HL-60 (cell line): ENCODE data around the gene ATRIP.

Source experiments
- DNase-seq, 2 experiments: peaks; one replicate each; pipeline ENCODE4 v3.0.0-alpha.2; 2010 to 2020; ENCODE audit warnings: low read depth in 1 of 2, low spot score in 1 of 2
- H3K27ac ChIP-seq: fragments of 250-450 bp; sonication (Bioruptor Pico); replicated peaks from 2 replicates; pipeline ENCODE4 v1.5.1; 2020; ENCODE audit warnings: mild to moderate bottlenecking, moderate library complexity
- H3K27me3 ChIP-seq: fragments of 250-450 bp; sonication (Bioruptor Pico); 2 replicates; pipeline ENCODE4 v1.5.1; 2021; ENCODE audit warnings: mild to moderate bottlenecking, moderate library complexity; ENCODE audit not compliant: insufficient read depth, poor library complexity, severe bottlenecking
- H3K4me3 ChIP-seq: replicated peaks from 2 replicates; pipeline ENCODE4 v1.5.1; 2011; ENCODE audit warnings: mild to moderate bottlenecking, control low read depth, low read length; ENCODE audit not compliant: insufficient read depth
- GABPA ChIP-seq: IDR thresholded peaks from 2 replicates; pipeline ENCODE4 v1.6.1; 2012; ENCODE audit warnings: low read depth
- POLR2AphosphoS5 ChIP-seq: IDR thresholded peaks from 2 replicates; pipeline ENCODE4 v1.6.1; 2012; ENCODE audit warnings: low read depth
- SPI1 ChIP-seq: IDR thresholded peaks from 2 replicates; pipeline ENCODE4 v1.6.1; 2012; ENCODE audit warnings: low read depth, mild to moderate bottlenecking, borderline replicate concordance
- TF ChIP-seq, protein P1 (sequence below): IDR thresholded peaks from 2 replicates; pipeline ENCODE4 v1.6.1; 2012; ENCODE audit warnings: low read depth; ENCODE audit not compliant: insufficient replicate concordance
- TF ChIP-seq, protein P2 (sequence below): IDR thresholded peaks from one replicate; pipeline ENCODE4 v1.5.1; 2011; ENCODE audit warnings: low read length, control low read depth, inconsistent platforms; ENCODE audit not compliant: insufficient read depth

Gene ATRIP

DNA sequence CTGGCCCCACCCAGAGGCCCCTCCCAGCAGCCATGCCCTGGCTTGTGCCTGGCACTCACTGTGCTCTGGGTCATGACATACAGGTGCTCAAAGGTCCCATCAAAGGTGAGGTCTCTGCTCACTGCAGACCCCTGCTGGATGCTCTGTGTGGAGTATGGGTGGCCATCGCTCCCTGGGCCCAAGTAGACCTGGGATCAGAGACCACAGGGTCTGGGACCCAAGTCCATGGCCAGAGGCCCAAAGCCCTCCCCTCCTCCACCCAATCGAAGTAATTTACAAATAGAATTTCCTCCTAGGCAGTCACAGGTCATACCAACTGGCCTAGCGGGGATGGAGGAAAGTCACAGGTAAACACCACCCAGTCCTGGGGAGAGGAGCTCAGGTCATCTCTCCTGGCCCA, 24.3 kb upstream of the ATRIP start:
- Histone ChIP-seq H3K27ac (no peak overlapping the region), H3K4me3 (no peak overlapping the region), H3K27me3 (no peaks in the 10 kb centered on the region)
- DNase-seq: no peak
- TF ChIP-seq POLR2AphosphoS5 (no peak), GABPA (no peak), SPI1 (no peak)
- TF ChIP-seq, protein P1, sequence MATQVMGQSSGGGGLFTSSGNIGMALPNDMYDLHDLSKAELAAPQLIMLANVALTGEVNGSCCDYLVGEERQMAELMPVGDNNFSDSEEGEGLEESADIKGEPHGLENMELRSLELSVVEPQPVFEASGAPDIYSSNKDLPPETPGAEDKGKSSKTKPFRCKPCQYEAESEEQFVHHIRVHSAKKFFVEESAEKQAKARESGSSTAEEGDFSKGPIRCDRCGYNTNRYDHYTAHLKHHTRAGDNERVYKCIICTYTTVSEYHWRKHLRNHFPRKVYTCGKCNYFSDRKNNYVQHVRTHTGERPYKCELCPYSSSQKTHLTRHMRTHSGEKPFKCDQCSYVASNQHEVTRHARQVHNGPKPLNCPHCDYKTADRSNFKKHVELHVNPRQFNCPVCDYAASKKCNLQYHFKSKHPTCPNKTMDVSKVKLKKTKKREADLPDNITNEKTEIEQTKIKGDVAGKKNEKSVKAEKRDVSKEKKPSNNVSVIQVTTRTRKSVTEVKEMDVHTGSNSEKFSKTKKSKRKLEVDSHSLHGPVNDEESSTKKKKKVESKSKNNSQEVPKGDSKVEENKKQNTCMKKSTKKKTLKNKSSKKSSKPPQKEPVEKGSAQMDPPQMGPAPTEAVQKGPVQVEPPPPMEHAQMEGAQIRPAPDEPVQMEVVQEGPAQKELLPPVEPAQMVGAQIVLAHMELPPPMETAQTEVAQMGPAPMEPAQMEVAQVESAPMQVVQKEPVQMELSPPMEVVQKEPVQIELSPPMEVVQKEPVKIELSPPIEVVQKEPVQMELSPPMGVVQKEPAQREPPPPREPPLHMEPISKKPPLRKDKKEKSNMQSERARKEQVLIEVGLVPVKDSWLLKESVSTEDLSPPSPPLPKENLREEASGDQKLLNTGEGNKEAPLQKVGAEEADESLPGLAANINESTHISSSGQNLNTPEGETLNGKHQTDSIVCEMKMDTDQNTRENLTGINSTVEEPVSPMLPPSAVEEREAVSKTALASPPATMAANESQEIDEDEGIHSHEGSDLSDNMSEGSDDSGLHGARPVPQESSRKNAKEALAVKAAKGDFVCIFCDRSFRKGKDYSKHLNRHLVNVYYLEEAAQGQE: no peak
- TF ChIP-seq, protein P2, sequence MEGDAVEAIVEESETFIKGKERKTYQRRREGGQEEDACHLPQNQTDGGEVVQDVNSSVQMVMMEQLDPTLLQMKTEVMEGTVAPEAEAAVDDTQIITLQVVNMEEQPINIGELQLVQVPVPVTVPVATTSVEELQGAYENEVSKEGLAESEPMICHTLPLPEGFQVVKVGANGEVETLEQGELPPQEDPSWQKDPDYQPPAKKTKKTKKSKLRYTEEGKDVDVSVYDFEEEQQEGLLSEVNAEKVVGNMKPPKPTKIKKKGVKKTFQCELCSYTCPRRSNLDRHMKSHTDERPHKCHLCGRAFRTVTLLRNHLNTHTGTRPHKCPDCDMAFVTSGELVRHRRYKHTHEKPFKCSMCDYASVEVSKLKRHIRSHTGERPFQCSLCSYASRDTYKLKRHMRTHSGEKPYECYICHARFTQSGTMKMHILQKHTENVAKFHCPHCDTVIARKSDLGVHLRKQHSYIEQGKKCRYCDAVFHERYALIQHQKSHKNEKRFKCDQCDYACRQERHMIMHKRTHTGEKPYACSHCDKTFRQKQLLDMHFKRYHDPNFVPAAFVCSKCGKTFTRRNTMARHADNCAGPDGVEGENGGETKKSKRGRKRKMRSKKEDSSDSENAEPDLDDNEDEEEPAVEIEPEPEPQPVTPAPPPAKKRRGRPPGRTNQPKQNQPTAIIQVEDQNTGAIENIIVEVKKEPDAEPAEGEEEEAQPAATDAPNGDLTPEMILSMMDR: no peak

DNA sequence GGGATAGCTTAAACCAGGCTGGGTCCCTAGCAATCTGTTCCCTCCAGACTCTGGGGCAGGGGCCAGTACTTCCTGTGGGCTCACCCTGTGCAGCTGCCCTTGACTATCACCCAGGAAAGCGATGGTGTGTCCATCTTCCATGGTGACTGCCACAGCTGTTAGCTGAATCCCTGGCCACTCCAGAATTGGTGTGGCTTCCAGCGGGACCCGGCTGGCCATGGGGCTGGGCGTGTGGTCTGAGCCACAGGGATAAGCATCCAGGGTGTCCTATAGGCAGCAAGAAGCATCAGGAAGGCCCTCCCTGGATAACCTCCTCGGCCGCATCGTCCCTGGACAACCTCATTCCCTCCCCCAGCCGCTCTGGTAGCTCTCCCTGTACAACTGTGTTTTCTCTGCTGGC, 23.9 kb upstream of the ATRIP start:
- H3K27me3 ChIP-seq: no peaks in the 10 kb centered on the region
- TF ChIP-seq SPI1 (no peak), GABPA (no peak), POLR2AphosphoS5 (no peak)
- TF ChIP-seq, protein P2: no peak
- TF ChIP-seq, protein P1: no peak
- H3K27ac ChIP-seq: no peak overlapping the region

DNA sequence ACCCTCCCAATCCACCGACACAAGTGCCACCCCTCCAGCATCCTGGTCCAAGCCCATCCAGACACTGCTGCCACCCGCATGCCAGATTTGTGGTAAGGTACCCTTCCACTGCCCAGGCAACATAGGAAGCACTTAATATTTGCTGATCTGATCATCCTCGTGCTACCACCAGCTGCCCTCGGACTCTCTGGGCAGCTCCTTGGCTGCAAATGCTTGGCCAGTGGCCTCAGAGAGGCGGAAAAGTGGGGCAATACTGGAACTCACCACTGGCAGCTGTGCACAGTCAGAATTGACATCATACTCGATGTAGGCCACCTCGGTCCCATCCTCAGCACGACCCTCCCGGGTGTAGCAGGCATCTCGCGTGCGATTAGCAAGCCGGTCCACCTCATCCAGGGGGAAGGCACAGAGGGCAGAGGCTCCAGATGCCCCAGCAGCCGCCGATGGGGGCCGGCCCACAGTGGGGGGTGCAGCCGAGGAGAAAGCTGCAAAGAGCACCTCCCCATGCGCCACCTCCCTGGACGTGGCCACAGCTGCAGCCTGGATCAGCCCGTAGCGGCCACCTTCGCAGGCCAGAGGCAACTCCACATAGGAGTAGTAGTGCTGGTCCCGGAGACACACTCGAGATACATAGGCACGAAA, 23.2 kb upstream of the ATRIP start:
- Histone ChIP-seq H3K27ac (no peak overlapping the region), H3K4me3 (no peak overlapping the region), H3K27me3 (no peaks in the 10 kb centered on the region)
- TF ChIP-seq SPI1 (no peak), GABPA (no peak), POLR2AphosphoS5 (no peak)
- TF ChIP-seq, protein P2: no peak
- TF ChIP-seq, protein P1: no peak
- DNase-seq: no peak

More for the DNA sequence above, 23.9 kb upstream of the ATRIP start:
- H3K4me3 ChIP-seq: no peak overlapping the region
- DNase-seq: no peak
